ENCODE measurements around the gene COASY.
"Not testable (repeated sequence)": the region's sequence is repeated elsewhere in the genome, so short reads cannot be mapped to it uniquely, and the experiment has no call there.

GRCh38 chr17:42545755-42546505 is 16.0 kb upstream of the COASY start:
- not testable (repeated sequence) for TF ChIP-seq ZFP30 (CRISPR knock-in tag; IDR thresholded peaks at IDR 0.05); PATZ1 (CRISPR knock-in tag; IDR thresholded peaks at IDR 0.05; ENCODE audit: borderline replicate concordance); PPARA (CRISPR knock-in tag; IDR thresholded peaks at IDR 0.05; ENCODE audit: borderline replicate concordance); OSR1 (CRISPR knock-in tag; IDR thresholded peaks at IDR 0.05); CSRNP3 (CRISPR knock-in tag; IDR thresholded peaks at IDR 0.05); ISL1 (CRISPR knock-in tag; IDR thresholded peaks at IDR 0.05)

Measured in SK-N-SH treated with all-trans-retinoic acid at 6 μM for 48 hours (cell line).